ENCODE results near the gene EEFSEC.
A peak's percentile ranks its signal among the peaks of the same experiment; 100 is the strongest.

EEFSEC gene

DNA sequence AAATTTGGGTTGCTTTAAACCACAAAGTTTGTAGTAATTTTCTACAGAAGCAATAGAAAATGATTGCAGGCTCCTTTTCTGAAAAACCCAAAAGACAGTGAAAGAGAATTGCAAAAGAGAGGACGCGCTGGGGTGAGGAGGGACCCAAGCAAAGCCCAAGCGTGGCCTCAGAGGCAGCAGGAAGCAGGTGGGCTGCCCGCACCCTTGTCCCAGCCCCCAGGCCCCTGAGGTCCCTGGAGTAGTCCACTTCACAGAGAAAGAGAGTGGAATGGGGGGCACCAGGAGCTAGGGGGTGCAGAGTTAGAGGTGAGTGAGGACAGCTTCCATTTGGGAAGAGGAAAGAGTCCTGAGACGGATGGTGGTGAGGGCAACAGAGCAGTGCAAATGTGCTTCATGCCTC, 301.8 kb downstream of the EEFSEC start:
- WGBS, 2 donors (ENCODE audit: extremely low coverage in 2 of 2, insufficient read length in 2 of 2, insufficient replicate concordance in 1 of 2): no CpG with 5 or more reads among the region's 5 CpGs
- H3K4me3 ChIP-seq (ENCODE audit: low read length in 2 of 2): no peak overlapping the region
- no peak overlapping the region for H2BK5ac ChIP-seq (ENCODE audit: low read length)
- no peak overlapping the region for H2AFZ ChIP-seq (ENCODE audit: low read length)
- H3K9ac ChIP-seq (ENCODE audit: low read depth, low read length, poor library complexity): no peak overlapping the region
- H3K4me1 ChIP-seq (ENCODE audit: control insufficient read depth in 2 of 2, insufficient read depth in 1 of 2, low read depth in 1 of 2, low read length in 2 of 2): peaks cover 0 to 7% of the 10 kb centered on the region in 2 donors
- no peak overlapping the region for H3K4me2 ChIP-seq (ENCODE audit: insufficient read depth, low read length, poor library complexity, severe bottlenecking)
- no peaks in the 10 kb centered on the region for H3K79me1 ChIP-seq (ENCODE audit: low read depth, low read length)
- no peak overlapping the region for H3K18ac ChIP-seq (ENCODE audit: low read length)
- H2AK5ac ChIP-seq (ENCODE audit: low read depth, low read length): no peak overlapping the region
- no peaks in the 10 kb centered on the region for H3K36me3 ChIP-seq (replicated peaks in 1 of 2; ENCODE audit: control insufficient read depth in 2 of 2, insufficient read depth in 2 of 2, low read length in 2 of 2)
- H2BK120ac ChIP-seq (ENCODE audit: low read depth, low read length): no peak overlapping the region
- no peak overlapping the region for H4K8ac ChIP-seq (ENCODE audit: low read depth, low read length)
- DNase-seq (ENCODE audit: low spot score): no peak
- no peak overlapping the region for H3K23ac ChIP-seq (ENCODE audit: low read depth, low read length, poor library complexity)
- no peak overlapping the region for H2BK15ac ChIP-seq (ENCODE audit: low read length)
- peaks cover 0 to 2% of the 10 kb centered on the region in 2 donors for H3K9me3 ChIP-seq (replicated peaks in 1 of 2; ENCODE audit: control insufficient read depth in 2 of 2, insufficient read depth in 1 of 2, low read depth in 1 of 2, low read length in 2 of 2)
- peaks cover 0 to 92% (median 0%) of the 10 kb centered on the region in 3 experiments for H3K27me3 ChIP-seq (ENCODE audit: control insufficient read depth in 3 of 3, insufficient read depth in 3 of 3, low read depth in 1 of 3, low read length in 3 of 3)
- H3K14ac ChIP-seq (ENCODE audit: low read length): no peak overlapping the region
- H2BK12ac ChIP-seq (ENCODE audit: low read length): no peak overlapping the region
- no peak overlapping the region for H4K91ac ChIP-seq (ENCODE audit: low read depth, low read length, poor library complexity)
- no peak overlapping the region for H3K27ac ChIP-seq (replicated peaks; ENCODE audit: low read length)
- no peak overlapping the region for H3K4ac ChIP-seq (ENCODE audit: low read length)

DNA sequence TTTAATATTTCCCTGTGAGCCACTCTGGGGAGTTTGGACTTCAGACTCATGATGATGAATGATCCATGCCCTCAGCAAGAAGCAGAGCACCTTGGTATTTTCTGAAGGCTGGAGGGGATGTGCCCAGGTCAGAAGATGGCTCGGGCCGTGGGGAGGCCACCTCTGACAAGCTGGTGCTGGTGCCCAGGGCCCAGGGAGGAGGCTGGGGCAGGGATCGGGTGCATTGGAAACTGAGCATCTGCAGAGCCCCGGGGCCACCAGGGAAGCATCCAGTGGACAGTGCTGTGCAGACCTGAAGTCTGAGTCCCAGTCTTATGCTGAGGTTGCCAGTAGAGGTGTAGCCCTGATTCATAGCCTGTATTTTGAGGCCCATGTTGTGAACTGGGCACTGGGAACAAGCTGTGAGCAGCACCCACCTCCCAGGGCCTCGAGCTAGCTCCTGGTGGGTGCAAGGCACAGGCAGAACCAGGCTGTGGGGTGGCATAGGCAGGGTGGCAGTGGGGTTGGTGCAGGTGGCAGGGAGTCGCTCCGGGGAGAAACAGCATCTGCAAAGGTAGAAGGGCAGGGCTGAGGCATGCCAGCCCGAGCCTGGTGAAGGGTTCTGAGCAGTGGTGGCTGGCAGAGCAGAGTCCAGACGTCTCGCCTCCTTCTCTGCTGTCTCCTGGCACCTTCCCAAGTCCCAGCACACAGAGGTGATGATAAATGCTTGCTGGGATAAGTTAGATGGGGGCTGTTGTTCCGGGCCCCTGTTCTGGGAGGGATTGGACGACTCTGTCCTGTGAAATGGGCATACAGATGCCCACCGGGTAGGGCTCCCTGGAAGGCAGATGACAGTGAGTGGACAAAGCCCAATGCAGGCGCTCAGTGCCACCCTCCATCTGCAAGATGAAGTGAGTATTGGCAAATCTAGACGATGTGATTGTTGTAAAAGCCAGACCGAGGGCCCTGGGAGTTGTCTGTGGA, 302.8 kb downstream of the EEFSEC start:
- H2BK12ac ChIP-seq (ENCODE audit: low read length): peak overlapping the region; percentile 73
- peaks cover 0 to 7% of the 10 kb centered on the region in 2 donors for H3K4me1 ChIP-seq (ENCODE audit: control insufficient read depth in 2 of 2, insufficient read depth in 1 of 2, low read depth in 1 of 2, low read length in 2 of 2)
- peak overlapping the region; percentile 88 for H3K18ac ChIP-seq (ENCODE audit: low read length)
- no peak overlapping the region for H4K91ac ChIP-seq (ENCODE audit: low read depth, low read length, poor library complexity)
- H3K36me3 ChIP-seq (replicated peaks in 1 of 2; ENCODE audit: control insufficient read depth in 2 of 2, insufficient read depth in 2 of 2, low read length in 2 of 2): no peaks in the 10 kb centered on the region
- no peak overlapping the region for H3K4me3 ChIP-seq (ENCODE audit: low read length in 2 of 2)
- peak overlapping the region; percentile 66 for H3K9ac ChIP-seq (ENCODE audit: low read depth, low read length, poor library complexity)
- H4K8ac ChIP-seq (ENCODE audit: low read depth, low read length): no peak overlapping the region
- peaks cover 0 to 2% of the 10 kb centered on the region in 2 donors for H3K9me3 ChIP-seq (replicated peaks in 1 of 2; ENCODE audit: control insufficient read depth in 2 of 2, insufficient read depth in 1 of 2, low read depth in 1 of 2, low read length in 2 of 2)
- peak overlapping the region; percentile 90 for H2BK15ac ChIP-seq (ENCODE audit: low read length)
- peak overlapping the region; percentile 74 for H2BK120ac ChIP-seq (ENCODE audit: low read depth, low read length)
- peak overlapping the region; percentile 93 for H2AK5ac ChIP-seq (ENCODE audit: low read depth, low read length)
- H3K27ac ChIP-seq (replicated peaks; ENCODE audit: low read length): no peak overlapping the region
- WGBS, 2 donors (ENCODE audit: extremely low coverage in 2 of 2, insufficient read length in 2 of 2, insufficient replicate concordance in 1 of 2): no CpG with 5 or more reads among the region's 16 CpGs
- no peak for DNase-seq (ENCODE audit: low spot score)
- H2AFZ ChIP-seq (ENCODE audit: low read length): no peak overlapping the region
- H3K4ac ChIP-seq (ENCODE audit: low read length): peak overlapping the region; percentile 3
- H3K4me2 ChIP-seq (ENCODE audit: insufficient read depth, low read length, poor library complexity, severe bottlenecking): no peak overlapping the region
- peak overlapping the region; percentile 5 for H3K14ac ChIP-seq (ENCODE audit: low read length)
- H3K27me3 ChIP-seq (ENCODE audit: control insufficient read depth in 3 of 3, insufficient read depth in 3 of 3, low read depth in 1 of 3, low read length in 3 of 3): peaks cover 0 to 88% (median 0%) of the 10 kb centered on the region in 3 experiments
- H3K79me1 ChIP-seq (ENCODE audit: low read depth, low read length): no peaks in the 10 kb centered on the region
- no peak overlapping the region for H3K23ac ChIP-seq (ENCODE audit: low read depth, low read length, poor library complexity)
- no peak overlapping the region for H2BK5ac ChIP-seq (ENCODE audit: low read length)

DNA sequence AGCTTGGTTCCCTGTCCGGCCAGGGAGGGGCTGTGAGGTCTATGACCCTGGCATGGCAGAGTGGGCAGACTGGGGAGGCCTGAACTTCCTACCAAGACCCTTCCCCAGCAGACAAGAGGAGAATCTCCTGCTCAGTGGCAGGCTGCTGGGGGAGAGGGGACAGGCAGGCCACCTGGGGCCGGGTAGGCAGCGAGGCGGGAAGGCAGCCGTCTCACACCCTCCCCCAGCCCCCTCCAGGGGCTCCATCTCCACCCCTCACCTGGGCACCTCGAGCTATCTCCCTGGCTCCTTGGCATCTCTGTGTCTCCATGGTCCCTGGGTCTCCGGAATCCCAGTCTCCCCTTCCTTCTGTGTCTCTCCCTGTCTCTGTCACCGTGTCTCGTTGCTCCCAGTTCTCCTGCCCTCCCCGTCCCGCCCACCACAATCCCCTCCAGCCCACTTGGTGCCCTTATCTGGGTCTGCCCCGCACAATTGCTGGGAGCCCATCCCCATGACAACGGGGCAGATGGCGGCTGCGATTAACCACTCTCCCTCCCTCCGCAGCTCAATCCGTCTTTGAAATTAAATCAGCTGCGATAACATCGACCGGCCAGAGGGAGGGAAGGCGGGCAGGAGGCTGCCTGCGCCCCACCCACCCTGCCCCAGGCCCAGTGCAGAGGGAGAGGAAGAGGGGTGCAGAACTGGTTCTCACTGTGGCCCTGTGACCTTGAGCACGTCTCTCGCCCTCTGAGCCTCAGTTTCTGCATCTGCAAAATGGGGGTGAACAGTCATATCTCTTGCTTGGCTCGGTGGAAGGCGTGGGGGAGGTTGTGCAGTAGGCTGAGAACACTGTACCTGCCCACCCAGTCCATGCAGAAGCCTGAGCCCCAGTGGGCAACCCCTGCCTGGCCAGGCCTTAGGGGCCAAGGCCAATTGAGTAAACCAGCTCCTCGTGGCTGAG, 303.8 kb downstream of the EEFSEC start:
- no peaks in the 10 kb centered on the region for H3K79me1 ChIP-seq (ENCODE audit: low read depth, low read length)
- H2BK12ac ChIP-seq (ENCODE audit: low read length): peak overlapping the region; percentile 32
- H2BK5ac ChIP-seq (ENCODE audit: low read length): peak overlapping the region; percentile 83
- H3K23ac ChIP-seq (ENCODE audit: low read depth, low read length, poor library complexity): peak overlapping the region; percentile 66
- no peak overlapping the region for H2AFZ ChIP-seq (ENCODE audit: low read length)
- peak overlapping the region; percentile 64 for H2BK120ac ChIP-seq (ENCODE audit: low read depth, low read length)
- H3K4ac ChIP-seq (ENCODE audit: low read length): no peak overlapping the region
- H3K9me3 ChIP-seq (replicated peaks in 1 of 2; ENCODE audit: control insufficient read depth in 2 of 2, insufficient read depth in 1 of 2, low read depth in 1 of 2, low read length in 2 of 2): peaks cover 0 to 2% of the 10 kb centered on the region in 2 donors
- no peak for DNase-seq (ENCODE audit: low spot score)
- peak overlapping the region; percentile 93 for H2AK5ac ChIP-seq (ENCODE audit: low read depth, low read length)
- peak overlapping the region; percentile 91 for H3K18ac ChIP-seq (ENCODE audit: low read length)
- whole genome bisulfite sequencing, 2 donors (ENCODE audit: extremely low coverage in 2 of 2, insufficient read length in 2 of 2, insufficient replicate concordance in 1 of 2): no CpG with 5 or more reads among the region's 27 CpGs
- H3K27me3 ChIP-seq (ENCODE audit: control insufficient read depth in 3 of 3, insufficient read depth in 3 of 3, low read depth in 1 of 3, low read length in 3 of 3): peaks cover 0 to 86% (median 0%) of the 10 kb centered on the region in 3 experiments
- H3K4me3 ChIP-seq (ENCODE audit: low read length in 2 of 2): no peak overlapping the region
- no peak overlapping the region for H3K27ac ChIP-seq (replicated peaks; ENCODE audit: low read length)
- no peak overlapping the region for H4K8ac ChIP-seq (ENCODE audit: low read depth, low read length)
- H3K4me2 ChIP-seq (ENCODE audit: insufficient read depth, low read length, poor library complexity, severe bottlenecking): no peak overlapping the region
- peak overlapping the region; percentile 55 for H3K9ac ChIP-seq (ENCODE audit: low read depth, low read length, poor library complexity)
- H3K14ac ChIP-seq (ENCODE audit: low read length): peak overlapping the region; percentile 5
- peak overlapping the region; percentile 90 for H2BK15ac ChIP-seq (ENCODE audit: low read length)
- H3K36me3 ChIP-seq (replicated peaks in 1 of 2; ENCODE audit: control insufficient read depth in 2 of 2, insufficient read depth in 2 of 2, low read length in 2 of 2): no peaks in the 10 kb centered on the region
- no peak overlapping the region for H4K91ac ChIP-seq (ENCODE audit: low read depth, low read length, poor library complexity)
- H3K4me1 ChIP-seq (ENCODE audit: control insufficient read depth in 2 of 2, insufficient read depth in 1 of 2, low read depth in 1 of 2, low read length in 2 of 2): peaks cover 0 to 7% of the 10 kb centered on the region in 2 donors
